H9 (cell line): ENCODE measurements around the gene VPS13C. TPM values are rescaled to one million over a fixed set of nuclear protein-coding genes. Genes with fewer than 3 reads are reported as not detected.
A peak's percentile ranks its signal among the peaks of the same experiment; 100 is the strongest.

Experiments
- DNase-seq: peaks from one replicate; pipeline ENCODE4 v3.0.0-alpha.2; 2017
- H2AFZ ChIP-seq: one replicate; pipeline ENCODE4 v1.6.1; 2013; ENCODE audit warnings: mild to moderate bottlenecking, low read length, control low read depth, moderate library complexity
- H2AK5ac ChIP-seq: 2 replicates; pipeline ENCODE4 v1.6.1; 2013; ENCODE audit warnings: low read length, control low read depth, mixed read lengths; ENCODE audit not compliant: insufficient read length
- H2BK120ac ChIP-seq: one replicate; pipeline ENCODE4 v1.6.1; 2013; ENCODE audit warnings: low read depth, mild to moderate bottlenecking, low read length, control low read depth, inconsistent platforms; ENCODE audit not compliant: poor library complexity, severe bottlenecking
- H2BK12ac ChIP-seq: 2 replicates; pipeline ENCODE4 v1.6.1; 2013; ENCODE audit warnings: low read length, control low read depth, mixed read lengths, low read depth; ENCODE audit not compliant: insufficient read length
- H2BK15ac ChIP-seq: 2 replicates; pipeline ENCODE4 v1.6.1; 2013; ENCODE audit warnings: low read depth, low read length, control low read depth
- H2BK20ac ChIP-seq: one replicate; pipeline ENCODE4 v1.6.1; 2013; ENCODE audit warnings: low read depth, mild to moderate bottlenecking, low read length, control low read depth, inconsistent platforms; ENCODE audit not compliant: poor library complexity, severe bottlenecking
- H2BK5ac ChIP-seq: 2 replicates; pipeline ENCODE4 v1.6.1; 2013; ENCODE audit warnings: low read length, control low read depth, mixed read lengths; ENCODE audit not compliant: insufficient read length
- H3K14ac ChIP-seq: 2 replicates; pipeline ENCODE4 v1.6.1; 2013; ENCODE audit warnings: low read length, control low read depth; ENCODE audit not compliant: insufficient read depth
- H3K18ac ChIP-seq: 2 replicates; pipeline ENCODE4 v1.6.1; 2013; ENCODE audit warnings: low read depth, mild to moderate bottlenecking, mixed read lengths, low read length, control low read depth; ENCODE audit not compliant: insufficient read length
- H3K23ac ChIP-seq: 2 replicates; pipeline ENCODE4 v1.6.1; 2013; ENCODE audit warnings: low read length, control low read depth, mixed read lengths, low read depth; ENCODE audit not compliant: insufficient read length
- H3K23me2 ChIP-seq: 2 replicates; pipeline ENCODE4 v1.6.1; 2013; ENCODE audit warnings: low read depth, mild to moderate bottlenecking, mixed read lengths, low read length, control low read depth; ENCODE audit not compliant: insufficient read length, poor library complexity, severe bottlenecking
- H3K27ac ChIP-seq: 2 replicates; pipeline ENCODE4 v1.5.1; 2013; ENCODE audit warnings: low read length, control low read depth, mixed read lengths, low read depth; ENCODE audit not compliant: insufficient read length
- H3K27me3 ChIP-seq: 2 replicates; pipeline ENCODE4 v1.6.1; 2013; ENCODE audit warnings: low read length, control low read depth, inconsistent platforms; ENCODE audit not compliant: insufficient read depth
- H3K4ac ChIP-seq: 2 replicates; pipeline ENCODE4 v1.6.1; 2013; ENCODE audit warnings: low read depth, mild to moderate bottlenecking, control low read depth, inconsistent platforms, low read length, moderate library complexity
- H3K4me1 ChIP-seq: 2 replicates; pipeline ENCODE4 v1.6.1; 2013; ENCODE audit warnings: low read length, control low read depth, inconsistent platforms; ENCODE audit not compliant: insufficient read depth
- H3K4me2 ChIP-seq: 2 replicates; pipeline ENCODE4 v1.6.1; 2013; ENCODE audit warnings: low read length, control low read depth, mixed read lengths; ENCODE audit not compliant: insufficient read length, insufficient read depth
- H3K56ac ChIP-seq: 2 replicates; pipeline ENCODE4 v1.6.1; 2013; ENCODE audit warnings: low read depth, mild to moderate bottlenecking, mixed read lengths, low read length, control low read depth; ENCODE audit not compliant: insufficient read length
- H3K79me1 ChIP-seq: 2 replicates; pipeline ENCODE4 v1.6.1; 2013; ENCODE audit warnings: low read depth, mild to moderate bottlenecking, moderate library complexity, low read length, control low read depth, inconsistent platforms; ENCODE audit not compliant: insufficient read depth, poor library complexity, severe bottlenecking
- H3K79me2 ChIP-seq: 2 replicates; pipeline ENCODE4 v1.6.1; 2013; ENCODE audit warnings: low read length, control low read depth, inconsistent platforms; ENCODE audit not compliant: insufficient read depth
- H3K9ac ChIP-seq: 2 replicates; pipeline ENCODE4 v1.6.1; 2013; ENCODE audit warnings: low read length, control low read depth, mixed read lengths; ENCODE audit not compliant: insufficient read length; ENCODE audit errors: extremely low read depth
- H3K9me3 ChIP-seq: one replicate; pipeline ENCODE4 v1.6.1; 2013; ENCODE audit warnings: low read depth, low read length, inconsistent platforms; ENCODE audit not compliant: control insufficient read depth
- H3T11ph ChIP-seq: one replicate; pipeline ENCODE4 v1.6.1; 2013; ENCODE audit warnings: mild to moderate bottlenecking, low read length, control low read depth, inconsistent platforms
- H4K20me1 ChIP-seq: one replicate; pipeline ENCODE4 v1.6.1; 2013; ENCODE audit not compliant: control insufficient read depth, insufficient read length, insufficient read depth
- H4K5ac ChIP-seq: 2 replicates; pipeline ENCODE4 v1.6.1; 2013; ENCODE audit warnings: low read depth, mild to moderate bottlenecking, mixed read lengths, low read length, control low read depth; ENCODE audit not compliant: insufficient read length
- H4K8ac ChIP-seq: replicated peaks from 2 replicates; pipeline ENCODE4 v1.6.1; 2013; ENCODE audit warnings: low read length, control low read depth, mixed read lengths, low read depth; ENCODE audit not compliant: insufficient read length
- H4K91ac ChIP-seq: 2 replicates; pipeline ENCODE4 v1.6.1; 2013; ENCODE audit warnings: low read depth, mild to moderate bottlenecking, moderate library complexity, mixed read lengths, low read length, control low read depth; ENCODE audit not compliant: insufficient read length
- H3K27ac Mint-ChIP-seq, 3 experiments: 2 replicates in 2 of 3; 3 replicates in 1 of 3; pipeline ENCODE4 v1.8.0; 2020 to 2021; ENCODE audit warnings: mixed read lengths in 3 of 3, mild to moderate bottlenecking in 1 of 3, moderate library complexity in 1 of 3
- H3K27me3 Mint-ChIP-seq: 2 replicates; pipeline ENCODE4 v1.8.0; 2021; ENCODE audit warnings: low read depth, mild to moderate bottlenecking, moderate library complexity, mixed read lengths
- H3K36me3 Mint-ChIP-seq, 3 experiments: 2 replicates in 2 of 3; 3 replicates in 1 of 3; pipeline ENCODE4 v1.8.0; 2020 to 2021; ENCODE audit warnings: low read depth in 3 of 3, mixed read lengths in 3 of 3; ENCODE audit not compliant: insufficient read depth in 1 of 3
- H3K4me1 Mint-ChIP-seq, 2 experiments: 2 replicates each; pipeline ENCODE4 v1.8.0; 2020; ENCODE audit warnings: mixed read lengths in 2 of 2
- H3K4me3 Mint-ChIP-seq, 2 experiments: 2 replicates in 1 of 2; 3 replicates in 1 of 2; pipeline ENCODE4 v1.8.0; 2020 to 2021; ENCODE audit warnings: mild to moderate bottlenecking in 2 of 2, mixed read lengths in 2 of 2, moderate library complexity in 1 of 2
- H3K9me3 Mint-ChIP-seq, 2 experiments: 2 replicates in 1 of 2; 3 replicates in 1 of 2; pipeline ENCODE4 v1.8.0; 2020; ENCODE audit warnings: mild to moderate bottlenecking in 2 of 2, mixed read lengths in 2 of 2, moderate library complexity in 1 of 2
- CTCF ChIP-seq: fragments of 200-600 bp; sonication (generic); conservative IDR thresholded peaks from 3 replicates; pipeline ENCODE4 v1.8.0; 2021; ENCODE audit warnings: antibody characterized with exemption, mild to moderate bottlenecking
- WGBS: extraction: QIAGEN DNeasy Blood & Tissue Kit; methylation state at CpG from one replicate; pipeline ENCODE4 v1.1.7; 2013; ENCODE audit warnings: missing lambda C conversion rate, low lambda C conversion rate, mixed read lengths; ENCODE audit not compliant: insufficient read length; ENCODE audit errors: extremely low coverage; 5-methylcytosine and 5-hydroxymethylcytosine counted together
- total RNA-seq: library from RNA; stranded (reverse); gene quantifications from 2 replicates; pipeline ENCODE4 v1.2.1, GENCODE V29; 2021

The VPS13C gene
- total RNA-seq, 1 experiment from 2014 or later, result 14.2 TPM

- H3K27ac Mint-ChIP-seq, result no peak overlapping the region
- Histone ChIP-seq H3K27me3 (peaks cover 18% of the 10 kb centered on the region), H3K9me3 (no peaks in the 10 kb centered on the region)
Measured at GRCh38 chr15:62068071-62068809, 8.0 kb upstream of the VPS13C start.

More at GRCh38 chr15:62068071-62068809, 8.0 kb upstream of the VPS13C start:
- Histone ChIP-seq H2BK120ac (no peak overlapping the region), H3K23ac (no peak overlapping the region), H3K79me1 (no peaks in the 10 kb centered on the region), H2BK15ac (no peak overlapping the region), H3K4me1 (no peaks in the 10 kb centered on the region; the same call in 1 of the 2 replicates), H3K18ac (no peak overlapping the region), H3K9ac (no peak overlapping the region), H2AK5ac (no peak overlapping the region), H4K20me1 (no peaks in the 10 kb centered on the region), H2BK5ac (no peak overlapping the region), H3K27ac (no peak overlapping the region), H2AFZ (no peak overlapping the region), H3K56ac (no peak overlapping the region), H4K8ac (no peak overlapping the region), H4K5ac (no peak overlapping the region), H2BK20ac (no peak overlapping the region), H4K91ac (no peak overlapping the region), H3K23me2 (peaks cover 17% of the 10 kb centered on the region), H3T11ph (no peak overlapping the region), H3K79me2 (no peaks in the 10 kb centered on the region), H3K14ac (no peak overlapping the region; the same call in 1 of the 2 replicates), H3K4ac (no peak overlapping the region), H3K4me2 (no peak overlapping the region), H2BK12ac (no peak overlapping the region)
- no peaks in the 10 kb centered on the region; a peak in 1 of 5 replicates for H3K9me3 Mint-ChIP-seq
- DNase-seq, result peak; percentile 65
- peaks cover 16 to 18% of the 10 kb centered on the region in 2 experiments for H3K4me1 Mint-ChIP-seq
- peak overlapping the region; percentile 40 to 74; a peak in 4 of 5 replicates for H3K4me3 Mint-ChIP-seq
- peak; percentile 25; the same call in 1 of the 3 replicates for TF ChIP-seq CTCF
- H3K36me3 Mint-ChIP-seq, result no peaks in the 10 kb centered on the region
- no CpG with 5 or more reads among the region's 103 CpGs for WGBS
- H3K27me3 Mint-ChIP-seq, result peaks cover 68% of the 10 kb centered on the region
